ENCODE measurements around the gene VSIG10L. TPM values are rescaled to one million over a fixed set of nuclear protein-coding genes. Genes with fewer than 3 reads are reported as not detected.

The VSIG10L gene
- total and polyA plus RNA-seq, 2 experiments from 2014 or later = 0.61 to 1.7 TPM

- no peak overlapping the region for H3K4me3 ChIP-seq
- no peak overlapping the region for H2AFZ ChIP-seq
- no peak overlapping the region for H3K9ac ChIP-seq
- H3K79me2 ChIP-seq (ENCODE audit: insufficient read depth) = no peaks in the 10 kb centered on the region
- WGBS, 2 experiments (ENCODE audit: low coverage in 1 of 2, low lambda C conversion rate in 2 of 2, missing lambda C conversion rate in 2 of 2) = 66 to 69% methylated on average over 27 to 29 of the region's 29 CpGs
- H3F3A ChIP-seq (ENCODE audit: insufficient read depth) = no peaks in the 10 kb centered on the region
- TF ChIP-seq EZH2 (IDR thresholded peaks at IDR 0.05; ENCODE audit: insufficient read depth, poor library complexity, severe bottlenecking) = no peak
- no peak for TF ChIP-seq EZH2phosphoT487 (IDR thresholded peaks at IDR 0.05; ENCODE audit: insufficient read depth, low read depth)
- in situ Hi-C loops (cut with MboI) = no loop called here
- H3K36me3 ChIP-seq (ENCODE audit: low read depth) = no peaks in the 10 kb centered on the region
- DNase-seq = no peak
- H3K9me3 ChIP-seq (ENCODE audit: low read depth) = no peaks in the 10 kb centered on the region
- no peaks in the 10 kb centered on the region for H4K20me1 ChIP-seq (ENCODE audit: insufficient read depth)
- H3K4me2 ChIP-seq (ENCODE audit: unreplicated experiment) = no peak overlapping the region
- H3K27ac ChIP-seq = no peak overlapping the region
- H3K9me2 ChIP-seq (ENCODE audit: insufficient read depth) = no peaks in the 10 kb centered on the region
- H3K4me1 ChIP-seq (ENCODE audit: insufficient read depth) = peaks cover 4% of the 10 kb centered on the region
- H3K27me3 ChIP-seq (replicated peaks; ENCODE audit: insufficient read depth) = peaks cover 14% of the 10 kb centered on the region
Measured at GRCh38 chr19:51323481-51324166, 18.3 kb downstream of the VSIG10L start.

DNA sequence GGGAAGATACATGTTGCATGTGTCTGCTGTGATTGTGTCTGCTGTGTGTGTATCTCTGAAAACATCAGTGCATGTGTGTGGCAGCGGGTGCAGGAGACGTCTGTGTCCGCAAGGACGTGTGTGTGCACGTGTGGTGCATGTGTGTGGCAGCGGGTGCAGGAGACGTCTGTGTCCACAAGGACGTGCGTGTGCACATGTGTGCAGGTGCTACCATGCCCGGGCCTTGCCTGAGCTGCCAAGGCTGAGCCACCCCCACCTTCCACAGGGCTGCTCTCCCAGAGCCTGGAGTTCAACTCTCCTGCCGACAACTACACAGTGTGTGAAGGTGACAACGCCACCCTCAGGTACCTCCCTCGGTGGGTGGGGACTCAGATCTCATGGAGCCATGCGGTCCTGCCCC lies 20.1 kb downstream of the VSIG10L start:
- H3K36me3 ChIP-seq (ENCODE audit: low read depth) = no peaks in the 10 kb centered on the region
- no peak overlapping the region for H3K9ac ChIP-seq
- H3K79me2 ChIP-seq (ENCODE audit: insufficient read depth) = no peaks in the 10 kb centered on the region
- H3K9me2 ChIP-seq (ENCODE audit: insufficient read depth) = no peaks in the 10 kb centered on the region
- H2AFZ ChIP-seq = no peak overlapping the region
- TF ChIP-seq EZH2 (IDR thresholded peaks at IDR 0.05; ENCODE audit: insufficient read depth, poor library complexity, severe bottlenecking) (no peak), EZH2phosphoT487 (IDR thresholded peaks at IDR 0.05; ENCODE audit: insufficient read depth, low read depth) (no peak)
- H4K20me1 ChIP-seq (ENCODE audit: insufficient read depth) = no peaks in the 10 kb centered on the region
- H3K4me2 ChIP-seq (ENCODE audit: unreplicated experiment) = no peak overlapping the region
- no peak overlapping the region for H3K27ac ChIP-seq
- no peaks in the 10 kb centered on the region for H3K9me3 ChIP-seq (ENCODE audit: low read depth)
- 47 to 48% methylated on average over 14 of the region's 14 CpGs for WGBS, 2 experiments (ENCODE audit: low coverage in 1 of 2, low lambda C conversion rate in 2 of 2, missing lambda C conversion rate in 2 of 2)
- peaks cover under 1% of the 10 kb centered on the region; the same call in 1 of the 2 replicates for H3K27me3 ChIP-seq (replicated peaks; ENCODE audit: insufficient read depth)
- H3K4me3 ChIP-seq = no peak overlapping the region
- no peak for DNase-seq
- in situ Hi-C loops (cut with MboI) = no loop called here
- H3F3A ChIP-seq (ENCODE audit: insufficient read depth) = no peaks in the 10 kb centered on the region
- no peaks in the 10 kb centered on the region for H3K4me1 ChIP-seq (ENCODE audit: insufficient read depth)

DNA sequence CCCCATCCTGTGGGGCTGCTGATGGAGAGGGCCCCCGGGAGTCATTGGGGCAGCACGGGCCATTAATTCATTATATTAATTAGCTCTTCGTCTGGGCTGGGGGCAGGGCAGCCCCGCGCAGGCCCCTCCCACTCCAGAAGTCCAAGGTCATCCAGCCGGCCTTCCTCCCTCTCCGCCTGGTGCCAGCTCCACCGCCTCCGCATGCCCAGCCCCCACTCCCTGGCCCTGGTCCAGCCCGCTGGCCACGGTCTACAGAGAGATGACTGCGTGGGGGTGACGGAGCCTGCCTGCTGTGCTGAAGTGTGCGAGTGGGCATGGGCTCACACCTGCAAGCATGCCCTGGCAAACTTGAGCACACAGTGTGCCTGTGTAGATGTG lies 21.7 kb downstream of the VSIG10L start:
- Histone ChIP-seq H3K9ac (no peak overlapping the region), H3K4me1 (ENCODE audit: insufficient read depth) (no peaks in the 10 kb centered on the region), H3K36me3 (ENCODE audit: low read depth) (no peaks in the 10 kb centered on the region), H2AFZ (no peak overlapping the region), H3K79me2 (ENCODE audit: insufficient read depth) (no peaks in the 10 kb centered on the region), H3K4me2 (ENCODE audit: unreplicated experiment) (no peak overlapping the region), H4K20me1 (ENCODE audit: insufficient read depth) (no peaks in the 10 kb centered on the region), H3K4me3 (no peak overlapping the region), H3K9me2 (ENCODE audit: insufficient read depth) (no peaks in the 10 kb centered on the region), H3F3A (ENCODE audit: insufficient read depth) (no peaks in the 10 kb centered on the region), H3K9me3 (ENCODE audit: low read depth) (no peaks in the 10 kb centered on the region), H3K27me3 (replicated peaks; ENCODE audit: insufficient read depth) (no peaks in the 10 kb centered on the region), H3K27ac (no peak overlapping the region)
- TF ChIP-seq EZH2phosphoT487 (IDR thresholded peaks at IDR 0.05; ENCODE audit: insufficient read depth, low read depth) (no peak), EZH2 (IDR thresholded peaks at IDR 0.05; ENCODE audit: insufficient read depth, poor library complexity, severe bottlenecking) (no peak)
- 25 to 34% methylated on average over 11 to 14 of the region's 14 CpGs for WGBS, 2 experiments (ENCODE audit: low coverage in 1 of 2, low lambda C conversion rate in 2 of 2, missing lambda C conversion rate in 2 of 2)
- in situ Hi-C loops (cut with MboI) = no loop called here
- no peak for DNase-seq

DNA sequence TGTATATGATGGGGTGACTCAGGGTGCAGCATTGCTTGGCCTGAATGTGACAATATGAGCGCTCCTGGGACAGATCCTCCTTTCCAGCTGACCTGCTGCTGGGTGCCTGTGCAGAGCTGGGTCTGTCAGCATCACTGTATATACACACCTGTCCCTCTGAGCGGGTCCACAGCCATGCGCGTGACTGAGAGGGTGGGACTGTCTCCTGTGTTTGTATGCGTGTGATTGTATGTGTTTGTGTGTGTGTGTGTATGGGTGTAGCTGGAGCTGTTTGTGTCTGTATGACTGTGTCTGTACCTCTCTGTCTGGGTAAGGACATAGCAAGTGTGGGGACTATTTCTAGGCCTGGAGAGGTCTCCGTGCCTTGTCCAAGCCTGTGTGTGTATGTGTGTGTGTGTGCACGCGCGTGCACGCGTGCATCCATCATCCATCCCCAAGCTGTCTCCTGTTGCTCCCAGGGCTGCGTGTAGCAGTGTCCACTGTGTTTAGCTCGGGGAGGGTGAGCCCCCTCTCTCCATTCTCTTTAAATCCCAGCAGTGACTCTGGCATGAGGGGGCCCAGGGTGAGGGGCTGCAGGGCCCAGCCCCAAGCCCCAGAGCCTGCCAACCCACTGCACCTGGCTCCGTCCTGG lies 22.2 kb downstream of the VSIG10L start:
- DNase-seq = no peak

More for the DNA sequence above, 22.2 kb downstream of the VSIG10L start:
- Histone ChIP-seq H4K20me1 (ENCODE audit: insufficient read depth) (no peaks in the 10 kb centered on the region), H3K4me2 (ENCODE audit: unreplicated experiment) (no peak overlapping the region), H3K9me3 (ENCODE audit: low read depth) (no peaks in the 10 kb centered on the region), H3K36me3 (ENCODE audit: low read depth) (no peaks in the 10 kb centered on the region), H3K9ac (no peak overlapping the region), H3K79me2 (ENCODE audit: insufficient read depth) (no peaks in the 10 kb centered on the region), H3F3A (ENCODE audit: insufficient read depth) (no peaks in the 10 kb centered on the region), H3K27ac (no peak overlapping the region), H2AFZ (no peak overlapping the region), H3K4me3 (no peak overlapping the region), H3K4me1 (ENCODE audit: insufficient read depth) (no peaks in the 10 kb centered on the region), H3K9me2 (ENCODE audit: insufficient read depth) (no peaks in the 10 kb centered on the region), H3K27me3 (replicated peaks; ENCODE audit: insufficient read depth) (no peaks in the 10 kb centered on the region)
- TF ChIP-seq EZH2phosphoT487 (IDR thresholded peaks at IDR 0.05; ENCODE audit: insufficient read depth, low read depth) (no peak), EZH2 (IDR thresholded peaks at IDR 0.05; ENCODE audit: insufficient read depth, poor library complexity, severe bottlenecking) (no peak)
- WGBS, 2 experiments (ENCODE audit: low coverage in 1 of 2, low lambda C conversion rate in 2 of 2, missing lambda C conversion rate in 2 of 2) = 65 to 69% methylated on average over 14 of the region's 14 CpGs
- in situ Hi-C loops (cut with MboI) = no loop called here
